Measurements from ENCODE around the gene MSI2.

MSI2 gene

DNA sequence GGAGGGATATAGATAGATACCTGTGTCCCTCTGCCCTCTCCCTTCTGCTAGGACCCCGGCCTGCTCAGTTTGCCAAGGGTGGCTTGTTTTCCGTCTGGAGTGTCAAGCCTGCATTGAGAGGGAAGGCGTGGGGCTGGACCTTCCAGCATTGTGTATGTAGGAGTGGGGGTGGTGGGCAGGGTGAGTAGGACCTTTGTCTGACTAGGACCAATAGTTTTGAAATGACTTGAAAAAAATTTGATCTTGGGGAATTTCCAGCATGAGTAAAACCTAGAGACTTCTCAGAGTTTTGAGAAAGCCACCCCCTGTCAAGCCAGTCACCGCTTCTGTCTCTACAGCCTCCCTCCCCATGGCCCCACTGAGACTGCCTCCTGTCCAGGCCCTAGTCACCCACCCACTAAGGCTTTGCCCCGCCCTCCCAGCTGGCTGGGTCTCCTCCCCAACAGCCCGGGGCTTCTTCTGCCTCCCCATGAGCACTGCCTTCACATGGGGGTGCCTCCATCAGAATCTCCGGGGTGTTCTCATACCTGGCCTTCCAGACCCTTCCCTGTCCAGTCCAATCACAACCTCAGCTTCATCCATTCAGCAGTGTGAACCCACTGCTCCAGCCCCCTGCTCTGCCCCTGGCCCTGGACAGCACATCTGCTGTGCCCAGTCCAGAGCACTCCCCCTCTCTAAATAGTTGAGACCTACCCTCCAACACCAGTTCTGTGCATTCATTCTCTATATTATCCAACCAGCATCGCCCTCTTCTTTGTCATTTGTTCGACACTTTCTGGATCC is 207.0 kb downstream of the MSI2 start:
- ATAC-seq (replicated peaks; ENCODE audit: extremely low read depth, poor library complexity, severe bottlenecking) (no peak), DNase-seq (ENCODE audit: low spot score in 2 of 2) (no peak)
- H3K36me3 Mint-ChIP-seq (ENCODE audit: insufficient read depth) = no peaks in the 10 kb centered on the region
- peaks cover 51% of the 10 kb centered on the region for H3K4me1 Mint-ChIP-seq
- no peaks in the 10 kb centered on the region for H3K27me3 Mint-ChIP-seq
- H3K27ac Mint-ChIP-seq (ENCODE audit: low read depth) = no peak overlapping the region
- H3K4me3 Mint-ChIP-seq = no peak overlapping the region
- H3K9me3 Mint-ChIP-seq = no peaks in the 10 kb centered on the region

DNA sequence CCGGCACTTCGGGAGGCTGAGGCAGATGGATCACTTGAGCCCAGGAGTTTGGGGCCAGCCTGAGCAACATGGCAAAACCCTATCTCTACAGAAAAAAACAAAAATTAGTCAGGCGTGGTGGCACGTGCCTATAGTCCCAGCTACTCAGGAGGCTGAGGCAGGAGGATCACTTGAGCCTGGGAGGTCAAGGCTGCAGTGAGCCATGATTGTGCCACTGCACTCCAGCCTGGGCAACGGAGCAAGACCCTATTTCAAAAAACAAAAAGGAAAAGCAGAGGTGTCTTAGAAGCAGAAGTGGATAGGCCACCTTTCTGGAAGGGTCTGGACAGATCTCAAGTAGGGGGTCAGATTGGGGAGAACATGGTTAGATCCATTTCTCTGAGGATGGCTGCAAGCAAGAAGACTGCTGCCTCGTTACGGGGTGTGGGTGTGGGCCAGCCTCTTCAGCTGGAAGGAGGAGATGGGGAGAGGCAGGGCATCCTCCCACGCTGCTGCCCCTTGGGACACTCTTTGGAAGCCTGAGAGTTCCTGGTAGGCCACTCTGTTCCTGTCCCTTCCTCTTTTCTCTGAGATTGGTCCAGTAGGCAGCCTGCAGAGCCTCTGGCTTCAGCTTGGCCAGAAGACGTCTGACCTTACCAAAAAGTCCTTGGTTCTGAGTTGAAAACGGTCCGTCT is 208.0 kb downstream of the MSI2 start:
- Mint-ChIP-seq H3K4me3 (no peak overlapping the region), H3K27ac (ENCODE audit: low read depth) (no peak overlapping the region), H3K36me3 (ENCODE audit: insufficient read depth) (no peaks in the 10 kb centered on the region), H3K27me3 (no peaks in the 10 kb centered on the region), H3K4me1 (peaks cover 41% of the 10 kb centered on the region), H3K9me3 (no peaks in the 10 kb centered on the region)
- DNase-seq (ENCODE audit: low spot score in 2 of 2) (no peak), ATAC-seq (replicated peaks; ENCODE audit: extremely low read depth, poor library complexity, severe bottlenecking) (no peak)

DNA sequence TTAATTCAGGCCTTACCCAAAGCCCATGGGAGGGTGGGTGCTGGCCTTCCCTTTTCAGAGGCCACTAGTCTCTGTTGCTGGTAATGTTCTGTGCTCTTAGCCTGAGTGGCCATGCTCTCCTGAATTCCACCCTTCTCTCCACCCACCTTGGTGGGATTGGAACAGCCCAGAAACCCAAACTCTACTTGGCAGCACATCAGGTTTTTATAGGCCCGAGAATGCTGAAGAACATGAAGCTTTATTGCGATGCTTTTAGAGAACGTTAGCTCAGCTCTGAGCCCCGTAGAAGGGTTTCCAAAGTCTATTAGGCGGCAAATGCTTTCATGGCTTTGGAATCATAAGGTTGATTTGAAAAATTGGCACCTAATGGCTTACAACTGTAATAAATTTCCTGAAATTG is 209.3 kb downstream of the MSI2 start:
- Mint-ChIP-seq H3K9me3 (no peaks in the 10 kb centered on the region), H3K27me3 (no peaks in the 10 kb centered on the region), H3K4me3 (no peak overlapping the region), H3K36me3 (ENCODE audit: insufficient read depth) (no peaks in the 10 kb centered on the region), H3K4me1 (peaks cover 30% of the 10 kb centered on the region), H3K27ac (ENCODE audit: low read depth) (no peak overlapping the region)
- ATAC-seq (replicated peaks; ENCODE audit: extremely low read depth, poor library complexity, severe bottlenecking) (no peak), DNase-seq (ENCODE audit: low spot score in 2 of 2) (no peak)

DNA sequence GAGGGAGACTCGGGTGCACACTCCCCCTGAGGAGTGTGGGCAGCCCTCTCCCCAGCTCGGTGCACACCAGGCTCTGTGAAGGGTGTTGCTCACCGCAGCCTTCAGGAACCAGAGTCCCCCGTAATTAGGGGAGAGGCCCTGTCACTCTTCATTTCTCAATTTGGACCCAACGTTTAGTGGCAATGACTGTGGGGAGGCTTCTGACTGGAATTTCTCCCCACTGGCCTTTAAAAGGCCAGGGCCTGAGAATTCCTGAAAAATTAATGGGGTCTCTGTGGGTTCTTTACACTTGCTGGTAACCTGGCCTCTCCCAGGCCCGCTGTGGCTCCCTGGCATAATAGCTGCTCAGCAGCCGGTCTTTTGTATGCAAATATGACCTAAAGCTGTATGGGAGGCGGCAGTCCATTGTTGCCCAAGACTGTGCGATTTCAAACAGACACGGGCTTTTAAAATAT is 209.7 kb downstream of the MSI2 start:
- DNase-seq (ENCODE audit: low spot score in 2 of 2) (no peak), ATAC-seq (replicated peaks; ENCODE audit: extremely low read depth, poor library complexity, severe bottlenecking) (no peak)
- Mint-ChIP-seq H3K4me1 (peaks cover 25% of the 10 kb centered on the region), H3K4me3 (no peak overlapping the region), H3K27ac (ENCODE audit: low read depth) (no peak overlapping the region), H3K27me3 (no peaks in the 10 kb centered on the region), H3K36me3 (ENCODE audit: insufficient read depth) (no peaks in the 10 kb centered on the region), H3K9me3 (no peaks in the 10 kb centered on the region)

DNA sequence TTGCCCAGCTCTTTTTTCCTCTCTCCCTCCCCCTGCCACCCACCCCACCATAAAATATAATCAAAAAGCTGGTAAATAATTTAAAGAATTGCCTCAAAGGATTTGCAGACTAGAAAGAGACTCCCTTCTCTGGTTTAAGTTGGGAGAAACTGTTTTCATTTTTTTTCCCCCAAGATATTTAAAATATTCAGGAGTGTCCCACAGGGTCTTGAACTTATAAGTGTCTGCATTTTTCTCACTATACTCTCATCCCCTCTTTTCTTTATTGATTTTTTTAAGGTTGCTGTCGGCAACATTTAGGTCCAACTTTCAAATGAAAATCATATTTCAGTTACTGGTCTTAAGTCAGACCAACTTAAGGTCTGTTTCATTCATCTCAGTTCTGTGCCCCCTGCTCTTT is 210.2 kb downstream of the MSI2 start:
- no peaks in the 10 kb centered on the region for H3K36me3 Mint-ChIP-seq (ENCODE audit: insufficient read depth)
- H3K9me3 Mint-ChIP-seq = no peaks in the 10 kb centered on the region
- DNase-seq (ENCODE audit: low spot score in 2 of 2) = no peak
- no peak overlapping the region for H3K4me3 Mint-ChIP-seq
- H3K27me3 Mint-ChIP-seq = no peaks in the 10 kb centered on the region
- H3K27ac Mint-ChIP-seq (ENCODE audit: low read depth) = no peak overlapping the region
- H3K4me1 Mint-ChIP-seq = peaks cover 21% of the 10 kb centered on the region
- ATAC-seq (replicated peaks; ENCODE audit: extremely low read depth, poor library complexity, severe bottlenecking) = no peak

DNA sequence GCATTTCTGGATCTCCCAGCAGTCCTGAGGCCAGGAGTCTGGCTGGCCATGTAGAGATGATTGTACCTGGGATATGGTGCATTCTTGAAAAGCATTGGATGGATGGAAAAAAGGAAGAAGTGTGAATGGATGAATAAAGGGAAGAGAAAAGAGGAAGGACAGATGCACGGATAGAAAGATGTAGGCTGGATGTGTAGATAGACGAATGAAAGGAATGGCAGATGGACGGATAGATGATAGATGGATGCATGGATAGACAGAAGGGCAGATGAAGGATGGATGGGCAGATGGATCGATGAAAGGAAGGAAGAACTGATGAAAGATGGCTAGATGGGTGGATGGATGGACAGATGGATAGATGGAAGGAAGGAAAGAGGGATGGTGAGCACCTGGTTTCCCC is 210.9 kb downstream of the MSI2 start:
- no peak overlapping the region for H3K4me3 Mint-ChIP-seq
- H3K36me3 Mint-ChIP-seq (ENCODE audit: insufficient read depth) = no peaks in the 10 kb centered on the region

DNA sequence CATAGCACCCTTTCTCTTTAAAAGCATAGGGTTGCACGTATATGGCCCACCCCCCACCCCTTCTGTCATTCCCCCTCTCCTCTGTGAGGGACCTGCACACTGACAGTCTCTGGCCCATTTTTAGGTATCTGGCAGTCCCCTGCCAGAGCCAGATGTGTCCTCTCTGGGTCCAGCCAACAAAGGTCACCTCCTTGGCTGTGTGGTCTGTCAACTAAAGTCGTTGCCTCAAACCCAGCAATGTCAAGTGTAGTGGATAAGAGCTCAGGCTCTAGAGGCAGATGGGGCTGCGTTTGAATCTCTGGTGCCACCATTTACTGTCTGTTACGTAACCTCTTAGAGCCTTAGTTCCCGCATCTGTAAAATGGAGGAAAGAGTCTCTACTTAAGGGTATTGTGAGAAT is 211.5 kb downstream of the MSI2 start:
- no peaks in the 10 kb centered on the region for H3K9me3 Mint-ChIP-seq
- H3K36me3 Mint-ChIP-seq (ENCODE audit: insufficient read depth) = no peaks in the 10 kb centered on the region
- no peaks in the 10 kb centered on the region for H3K27me3 Mint-ChIP-seq
- ATAC-seq (replicated peaks; ENCODE audit: extremely low read depth, poor library complexity, severe bottlenecking) (no peak), DNase-seq (ENCODE audit: low spot score in 2 of 2) (no peak)
- H3K27ac Mint-ChIP-seq (ENCODE audit: low read depth) = no peak overlapping the region
- H3K4me1 Mint-ChIP-seq = peaks cover 16% of the 10 kb centered on the region
- no peak overlapping the region for H3K4me3 Mint-ChIP-seq

More for the DNA sequence above, 210.9 kb downstream of the MSI2 start:
- H3K27me3 Mint-ChIP-seq = no peaks in the 10 kb centered on the region
- peaks cover 16% of the 10 kb centered on the region for H3K4me1 Mint-ChIP-seq
- no peak overlapping the region for H3K27ac Mint-ChIP-seq (ENCODE audit: low read depth)
- no peak for DNase-seq (ENCODE audit: low spot score in 2 of 2)
- ATAC-seq (replicated peaks; ENCODE audit: extremely low read depth, poor library complexity, severe bottlenecking) = no peak
- no peaks in the 10 kb centered on the region for H3K9me3 Mint-ChIP-seq

DNA sequence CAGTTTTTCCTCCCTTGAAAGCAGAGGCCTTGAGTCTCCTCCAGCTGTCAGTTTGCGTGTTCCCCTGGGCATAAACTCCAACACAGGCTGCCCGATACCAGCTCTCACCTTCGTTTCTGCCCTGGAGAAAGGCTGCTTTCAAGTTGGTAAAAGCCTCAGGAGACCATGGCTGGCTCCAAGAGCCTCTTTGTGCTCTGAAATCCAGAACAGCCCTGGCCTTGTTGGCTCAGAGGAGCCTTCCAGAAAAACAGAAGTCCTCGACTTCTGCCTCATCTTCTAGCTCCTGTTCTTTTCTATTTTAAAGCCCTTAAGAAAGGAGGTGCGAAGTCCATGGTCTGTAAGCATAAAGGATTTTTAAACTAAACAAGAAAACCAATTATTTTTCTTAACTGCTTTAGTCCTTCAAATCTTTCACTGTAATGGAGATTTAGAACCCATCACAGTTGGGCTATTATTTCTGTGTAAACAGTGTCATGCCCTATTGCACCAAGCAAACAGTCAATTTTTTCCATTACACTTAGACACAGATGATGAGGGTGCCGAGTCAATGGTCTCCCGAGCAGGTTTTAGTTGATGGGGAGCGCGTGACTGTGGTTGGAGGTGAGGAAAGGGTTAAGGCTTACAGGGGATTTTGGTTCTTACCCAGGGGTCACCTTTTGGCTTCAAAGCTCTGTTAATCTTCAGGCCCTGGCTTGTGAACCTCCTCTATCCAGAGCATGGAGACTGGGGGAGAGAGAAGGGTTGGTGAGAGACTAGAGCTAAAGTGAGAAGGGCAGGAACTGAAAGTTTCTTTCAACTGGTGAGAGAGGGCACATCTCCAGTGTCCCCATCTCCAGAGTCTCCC is 212.8 kb downstream of the MSI2 start:
- Mint-ChIP-seq H3K4me3 (no peak overlapping the region), H3K4me1 (peaks cover 15% of the 10 kb centered on the region), H3K9me3 (no peaks in the 10 kb centered on the region), H3K27ac (ENCODE audit: low read depth) (no peak overlapping the region), H3K36me3 (ENCODE audit: insufficient read depth) (no peaks in the 10 kb centered on the region), H3K27me3 (no peaks in the 10 kb centered on the region)
- DNase-seq (ENCODE audit: low spot score in 2 of 2) = no peak
- ATAC-seq (replicated peaks; ENCODE audit: extremely low read depth, poor library complexity, severe bottlenecking) = no peak

DNA sequence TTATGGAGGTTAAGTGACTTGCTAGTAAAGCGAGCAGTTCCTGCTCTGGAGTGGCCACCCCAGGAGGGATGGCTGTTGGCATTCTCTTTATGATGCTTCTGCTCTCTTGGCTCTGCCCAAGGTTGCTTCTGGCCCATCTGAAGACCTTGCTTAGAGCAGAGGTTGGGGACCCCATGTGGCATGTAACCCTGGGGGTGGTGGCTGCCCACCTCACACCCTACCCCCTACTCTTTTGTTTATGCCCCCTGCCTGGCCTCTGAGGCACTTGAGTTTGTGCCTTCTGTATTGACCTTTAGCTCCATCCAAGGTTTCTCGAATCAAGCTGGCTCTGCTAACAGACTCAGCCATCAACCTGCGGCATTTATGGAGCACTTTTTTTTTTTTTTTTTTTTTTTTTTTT is 214.6 kb downstream of the MSI2 start:
- H3K27ac Mint-ChIP-seq (ENCODE audit: low read depth) = no peak overlapping the region
- H3K4me3 Mint-ChIP-seq = no peak overlapping the region
- DNase-seq (ENCODE audit: low spot score in 2 of 2) = no peak
- no peaks in the 10 kb centered on the region for H3K36me3 Mint-ChIP-seq (ENCODE audit: insufficient read depth)
- no peaks in the 10 kb centered on the region for H3K27me3 Mint-ChIP-seq
- H3K4me1 Mint-ChIP-seq = peaks cover 20% of the 10 kb centered on the region
- ATAC-seq (replicated peaks; ENCODE audit: extremely low read depth, poor library complexity, severe bottlenecking) = no peak
- no peaks in the 10 kb centered on the region for H3K9me3 Mint-ChIP-seq

DNA sequence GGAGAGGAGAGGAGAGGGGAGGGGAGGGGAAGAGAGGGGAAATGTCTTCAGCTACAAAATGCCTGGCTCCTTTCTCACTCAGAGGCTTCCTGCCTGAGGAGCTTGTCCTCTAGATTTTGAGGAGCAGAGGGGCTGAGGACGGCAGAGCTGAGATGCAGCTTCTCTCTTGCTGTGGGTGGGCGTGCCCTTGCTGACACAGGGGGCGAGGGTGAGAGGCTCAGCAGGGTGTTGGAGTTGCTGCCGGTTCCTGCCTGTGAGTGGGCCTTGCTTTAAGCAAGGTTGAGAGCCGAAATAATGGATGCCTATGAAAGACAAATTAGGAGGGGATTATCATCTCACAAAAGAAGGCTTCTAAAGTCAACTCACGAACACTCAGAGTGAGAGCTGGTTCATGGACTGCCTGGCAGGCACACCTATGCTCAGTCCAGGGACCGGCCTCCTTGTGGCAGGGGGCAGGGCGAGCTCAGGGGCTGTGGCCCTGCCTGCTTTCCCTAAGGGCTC is 215.6 kb downstream of the MSI2 start:
- Mint-ChIP-seq H3K4me3 (no peak overlapping the region), H3K27ac (ENCODE audit: low read depth) (no peak overlapping the region), H3K36me3 (ENCODE audit: insufficient read depth) (no peaks in the 10 kb centered on the region), H3K27me3 (no peaks in the 10 kb centered on the region), H3K4me1 (peaks cover 24% of the 10 kb centered on the region), H3K9me3 (no peaks in the 10 kb centered on the region)
- DNase-seq (ENCODE audit: low spot score in 2 of 2) (no peak), ATAC-seq (replicated peaks; ENCODE audit: extremely low read depth, poor library complexity, severe bottlenecking) (no peak)

DNA sequence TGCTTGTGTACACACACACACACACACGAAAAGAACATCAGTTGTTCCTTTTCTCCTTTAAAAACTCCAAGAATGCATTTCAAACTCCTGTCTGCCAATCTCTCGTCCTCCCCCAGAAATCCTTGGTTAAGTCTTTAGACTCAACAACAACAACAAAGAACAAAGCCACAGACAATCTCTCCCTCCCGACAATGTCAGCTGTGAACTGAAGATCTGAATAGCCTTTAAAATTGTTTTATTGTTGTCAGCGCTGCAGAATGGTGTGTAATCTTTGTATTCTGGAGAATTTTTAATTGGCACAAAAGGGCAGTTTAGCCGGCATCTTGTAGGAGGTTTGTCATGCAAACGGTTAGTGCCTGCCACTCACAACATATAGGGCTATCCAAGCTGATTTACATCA is 219.5 kb downstream of the MSI2 start:
- Mint-ChIP-seq H3K9me3 (no peaks in the 10 kb centered on the region), H3K27ac (ENCODE audit: low read depth) (no peak overlapping the region), H3K4me3 (no peak overlapping the region), H3K27me3 (no peaks in the 10 kb centered on the region), H3K4me1 (peaks cover 42% of the 10 kb centered on the region), H3K36me3 (ENCODE audit: insufficient read depth) (peaks cover 2% of the 10 kb centered on the region)
- no peak for DNase-seq (ENCODE audit: low spot score in 2 of 2)
- no peak for ATAC-seq (replicated peaks; ENCODE audit: extremely low read depth, poor library complexity, severe bottlenecking)

DNA sequence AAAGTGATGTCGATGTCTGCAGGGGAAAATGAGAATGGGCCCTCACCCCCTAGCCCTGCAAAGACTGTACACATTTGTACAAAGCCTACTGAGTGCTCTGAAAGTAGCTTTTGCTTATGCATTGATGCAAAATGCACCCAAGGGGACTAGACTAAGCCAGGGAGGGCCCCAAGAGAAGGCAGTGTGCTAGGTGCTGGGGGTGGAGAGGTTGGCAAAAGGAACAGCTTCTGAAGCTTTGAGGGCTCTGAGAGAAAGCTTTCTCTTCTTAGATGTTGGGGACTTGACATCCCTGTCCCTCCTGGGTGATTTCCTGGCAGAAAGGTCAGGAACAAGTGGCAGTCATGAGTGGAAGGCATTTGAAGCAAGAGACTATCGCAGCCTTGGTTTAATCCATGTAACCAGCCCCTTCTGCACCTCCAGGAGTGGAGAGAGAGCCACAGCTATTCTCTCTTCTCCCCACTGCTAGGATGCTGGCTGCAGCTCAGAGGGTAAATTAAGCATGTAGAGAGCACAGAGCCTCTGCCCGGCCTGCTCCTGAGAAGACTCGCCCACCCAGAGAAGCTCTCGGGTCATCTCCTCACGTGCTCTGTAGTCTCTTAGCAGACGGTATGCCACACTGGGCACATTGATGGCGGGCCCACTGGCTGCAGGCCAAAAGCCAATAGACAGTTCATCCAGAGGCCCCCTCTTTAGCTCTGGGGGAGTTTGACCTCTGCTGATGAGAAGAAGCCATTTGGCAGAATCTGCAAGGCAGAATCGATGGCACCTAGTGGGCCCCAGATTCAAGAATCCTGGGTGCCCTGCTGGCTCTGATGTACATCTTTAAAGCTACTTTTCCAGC is 221.4 kb downstream of the MSI2 start:
- no peak overlapping the region for H3K27ac Mint-ChIP-seq (ENCODE audit: low read depth)
- H3K4me3 Mint-ChIP-seq = no peak overlapping the region
- no peaks in the 10 kb centered on the region for H3K9me3 Mint-ChIP-seq
- no peaks in the 10 kb centered on the region for H3K27me3 Mint-ChIP-seq
- H3K4me1 Mint-ChIP-seq = peaks cover 55% of the 10 kb centered on the region
- peaks cover 4% of the 10 kb centered on the region for H3K36me3 Mint-ChIP-seq (ENCODE audit: insufficient read depth)
- no peak for DNase-seq (ENCODE audit: low spot score in 2 of 2)
- ATAC-seq (replicated peaks; ENCODE audit: extremely low read depth, poor library complexity, severe bottlenecking) = no peak

All from central memory CD8-positive, alpha-beta T cell (primary cell).